Measurements from ENCODE around the gene YWHAB.
"Not testable (repeated sequence)": the region's sequence is repeated elsewhere in the genome, so short reads cannot be mapped to it uniquely, and the experiment has no call there.

- TF ChIP-seq YY1 (IDR thresholded peaks at IDR 0.05; ENCODE audit: insufficient read depth, insufficient read length); SUZ12 (IDR thresholded peaks at IDR 0.05; ENCODE audit: extremely low read depth, insufficient read depth, insufficient read length); ZNF274 (IDR thresholded peaks at IDR 0.05; ENCODE audit: low read depth, low read length): not testable (repeated sequence)
Observed at GRCh38 chr20:44864493-44864892, 21.0 kb upstream of the YWHAB start.
